Prostate gland (tissue), 2 donors: ENCODE measurements around the gene COL5A1.

Source experiments
- CTCF ChIP-seq, 4 experiments: fragments of 200-600 bp in 2 of 4; fragments of 450-650 bp in 2 of 4; sonication (generic) in 2 of 4; IDR thresholded peaks; 1 replicate in 3 of 4; 2 replicates in 1 of 4; pipeline ENCODE4 v1.5.1; 2016 to 2019; ENCODE audit warnings: antibody characterized with exemption in 4 of 4, mild to moderate bottlenecking in 2 of 4, moderate library complexity in 2 of 4
- POLR2A ChIP-seq: fragments of 450-650 bp; IDR thresholded peaks from one replicate; pipeline ENCODE4 v1.6.1; 2016; ENCODE audit warnings: antibody characterized with exemption, mild to moderate bottlenecking
- POLR2AphosphoS5 ChIP-seq: sonication (generic); formaldehyde crosslinking; IDR thresholded peaks from one replicate; pipeline ENCODE4 v1.6.1; 2017; ENCODE audit warnings: antibody characterized with exemption

GRCh38 chr9:134870746-134871662 is 229.4 kb downstream of the COL5A1 start:
- TF ChIP-seq POLR2A (no peak), CTCF (IDR thresholded peaks at IDR 0.05) (no peak), POLR2AphosphoS5 (no peak)
